ENCODE results near the gene ZFP36L2. TPM values are rescaled to one million over a fixed set of nuclear protein-coding genes. Genes with fewer than 3 reads are reported as not detected.

Gene ZFP36L2
- total and polyA plus RNA-seq, 9 of the 15 experiments (the other 6 are each of a cell fraction or from before 2014, with no cell fraction given), result 4.1 to 60.6 (median 20.3) TPM

GRCh38 chr2:43227830-43228281 lies 1.4 kb upstream of the ZFP36L2 start (continued):
- TF ChIP-seq E2F8 (IDR thresholded peaks at IDR 0.05; ENCODE audit: low read depth, partially characterized antibody), result no peak
- TF ChIP-seq ZNF347 (CRISPR knock-in tag; IDR thresholded peaks at IDR 0.05; ENCODE audit: low read depth), result no peak

DNA sequence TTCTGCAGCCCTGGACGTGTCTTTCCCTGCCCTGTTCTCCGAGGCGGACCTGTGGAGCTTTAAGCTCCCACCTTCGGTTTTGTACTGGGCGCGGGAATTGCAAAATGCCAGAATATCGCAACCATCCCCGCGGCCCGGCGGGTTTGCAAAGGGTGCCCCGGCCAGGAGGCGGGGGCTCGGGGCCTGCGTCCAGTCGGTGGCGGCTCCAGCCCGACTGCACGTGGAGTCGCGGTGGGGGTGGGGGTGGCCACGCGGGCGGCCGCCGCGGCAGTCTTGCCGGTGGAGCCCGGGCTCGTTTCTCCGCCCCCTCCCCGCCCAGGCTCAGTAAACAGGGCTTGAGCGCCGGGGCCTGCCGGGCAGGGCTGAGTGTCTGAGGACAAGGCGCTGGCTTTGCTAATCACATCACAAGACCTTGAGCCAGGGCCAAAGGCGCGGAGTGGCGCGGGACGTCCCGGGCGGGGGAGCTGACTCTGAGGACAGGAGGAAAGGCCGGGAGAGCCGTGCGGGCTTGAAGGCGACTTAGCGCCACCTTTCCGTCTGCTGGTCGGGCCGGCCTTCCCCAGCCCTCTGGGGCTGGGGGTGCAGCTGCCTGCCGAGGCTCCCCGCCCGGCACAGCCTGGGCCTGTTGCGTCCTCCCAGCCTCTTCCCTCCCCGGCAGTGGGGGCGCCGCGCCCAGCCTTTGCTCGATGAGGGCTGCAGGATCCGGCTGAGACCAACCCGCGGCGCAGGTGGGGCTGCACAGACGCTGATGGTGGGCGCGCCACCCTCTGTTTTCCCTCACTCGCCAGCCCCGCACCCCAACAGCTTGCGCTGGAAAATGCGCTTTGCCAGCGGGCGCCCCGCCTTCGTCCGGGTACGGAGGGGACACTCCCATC lies 786 bp upstream of the ZFP36L2 start:
- Histone ChIP-seq H3K79me2 (ENCODE audit: control insufficient read depth, insufficient read depth, low read length) (peaks cover 56% of the 10 kb centered on the region), H3K36me3 (ENCODE audit: control insufficient read depth, insufficient read depth, low read length) (peaks cover 43% of the 10 kb centered on the region), H3K9me3 (replicated peaks; ENCODE audit: control insufficient read depth, insufficient read depth, low read depth, low read length) (no peaks in the 10 kb centered on the region), H3K9ac (ENCODE audit: insufficient read depth in 1 of 2, low read depth in 2 of 2, low read length in 2 of 2) (peak overlapping the region; percentile 93 to 99), H2AFZ (ENCODE audit: low read depth, low read length) (peak overlapping the region; percentile 85), H3K27ac (ENCODE audit: extremely low read depth, low read depth, low read length) (peak overlapping the region; percentile 97), H4K20me1 (replicated peaks; ENCODE audit: control insufficient read depth, insufficient read depth, low read length) (no peaks in the 10 kb centered on the region; the same call in 1 of the 2 replicates), H3K4me1 (replicated peaks in 1 of 2; ENCODE audit: control insufficient read depth in 2 of 2, insufficient read depth in 2 of 2, low read length in 2 of 2) (peaks cover 12 to 41% of the 10 kb centered on the region in 2 experiments; a peak in 4 of 5 replicates), H3K27me3 (ENCODE audit: control insufficient read depth in 2 of 2, insufficient read depth in 2 of 2, low read length in 2 of 2) (no peaks in the 10 kb centered on the region), H3K4me2 (ENCODE audit: insufficient read depth, low read length) (peak overlapping the region; percentile 76), H3K4me3 (peak overlapping the region; percentile 62), H3K9me1 (ENCODE audit: control insufficient read depth, insufficient read depth, low read length) (no peaks in the 10 kb centered on the region)
- CTCF ChIA-PET (ENCODE audit: low intra/inter-chr PET ratio), result interaction anchor here (0.9 to 6.3 kb wide), 6 partner anchors 204 to 399 kb away, joined by 3 to 41 read pairs (median 30); no protein-coding TSS in a partner anchor
- in situ Hi-C loops (cut with MboI) (loop anchor here (5.0 to 10.0 kb wide), 3 partner anchors 52 to 400 kb away; no protein-coding TSS in a partner anchor), intact Hi-C loops (cut with micrococcal nuclease) (loop anchor here (1.0 to 5.0 kb wide), 7 partner anchors 37 to 398 kb away; no protein-coding TSS in a partner anchor)
- WGBS (ENCODE audit: insufficient coverage, low coverage, missing lambda C conversion rate), result under 1% methylated on average over 64 of the region's 77 CpGs
- peak; percentile 74 to 91 (median 84) for DNase-seq (ENCODE audit: extremely low read depth in 1 of 4, low spot score in 3 of 4)
- POLR2A ChIA-PET, result interaction anchor here (0.6 to 2.1 kb wide), 28 partner anchors 9 to 417 kb away, joined by 3 to 10 read pairs (median 4); no protein-coding TSS in a partner anchor
- TSS peak; percentile 55 for BruUV-seq (replicated peaks)
- ATAC-seq, result peak; percentile 67
- peak; percentile 48 for FAIRE-seq
- TF ChIP-seq CHCHD3 (CRISPR knock-in tag; IDR thresholded peaks at IDR 0.05) (no peak), ARID2 (IDR thresholded peaks at IDR 0.05) (no peak), ZNF431 (CRISPR knock-in tag; IDR thresholded peaks at IDR 0.05) (peak; percentile 61; the same call in 1 of the 2 replicates), MAFF (IDR thresholded peaks at IDR 0.05; ENCODE audit: low read length) (no peak), BRD9 (IDR thresholded peaks at IDR 0.05; ENCODE audit: low read depth, partially characterized antibody) (peak; percentile 60), NONO (IDR thresholded peaks at IDR 0.05; ENCODE audit: low read depth in 2 of 2, low read length in 1 of 2) (peak in 1 of 2 experiments; percentile 8; a peak in 1 of 4 replicates), ZBTB9 (CRISPR knock-in tag; IDR thresholded peaks at IDR 0.05) (peak; percentile 76; the same call in 1 of the 2 replicates), NFXL1 (CRISPR knock-in tag; IDR thresholded peaks at IDR 0.05) (0 out of 2 replicates have a peak, but pooled peaks have one; percentile 29), ESRRB (CRISPR knock-in tag; IDR thresholded peaks at IDR 0.05; ENCODE audit: borderline replicate concordance) (no peak)
- TF ChIP-seq, protein P1, sequence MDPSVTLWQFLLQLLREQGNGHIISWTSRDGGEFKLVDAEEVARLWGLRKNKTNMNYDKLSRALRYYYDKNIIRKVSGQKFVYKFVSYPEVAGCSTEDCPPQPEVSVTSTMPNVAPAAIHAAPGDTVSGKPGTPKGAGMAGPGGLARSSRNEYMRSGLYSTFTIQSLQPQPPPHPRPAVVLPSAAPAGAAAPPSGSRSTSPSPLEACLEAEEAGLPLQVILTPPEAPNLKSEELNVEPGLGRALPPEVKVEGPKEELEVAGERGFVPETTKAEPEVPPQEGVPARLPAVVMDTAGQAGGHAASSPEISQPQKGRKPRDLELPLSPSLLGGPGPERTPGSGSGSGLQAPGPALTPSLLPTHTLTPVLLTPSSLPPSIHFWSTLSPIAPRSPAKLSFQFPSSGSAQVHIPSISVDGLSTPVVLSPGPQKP (CRISPR knock-in tag; IDR thresholded peaks at IDR 0.05), result no peak

All from K562 (cell line).